HEK293 (cell line): Measurements from ENCODE around the gene ZNF439.
"Not testable (repeated sequence)": the region's sequence is repeated elsewhere in the genome, so short reads cannot be mapped to it uniquely, and the experiment has no call there.

Source experiments
- CTCF ChIA-PET: fragments of 350-600 bp; formaldehyde crosslinking; extraction: SDS; loops from one replicate; lab custom pipeline; 2021; ENCODE audit warnings: antibody characterized with exemption; lab: Yijun Ruan, JAX
- POLR2A ChIA-PET: fragments of 300-600 bp; formaldehyde crosslinking; extraction: SDS; loops from one replicate; lab custom pipeline; 2020; ENCODE audit warnings: antibody characterized with exemption, inconsistent platforms; lab: Yijun Ruan, JAX
- H3K27ac ChIP-seq: fragments of 200-500 bp; sonication (Bioruptor generic); 2 replicates; pipeline ENCODE4 v1.5.1; 2014; ENCODE audit warnings: low read depth, low read length, control low read depth, inconsistent platforms; ENCODE audit errors: extremely low read depth
- H3K36me3 ChIP-seq, 2 experiments: fragments of 200-500 bp in 1 of 2; sonication (Bioruptor generic) in 1 of 2; 1 replicate in 1 of 2; 2 replicates in 1 of 2; pipeline ENCODE4 v1.5.1; 2014 to 2017; ENCODE audit warnings: inconsistent platforms in 2 of 2, low read length in 2 of 2; ENCODE audit not compliant: control insufficient read depth in 2 of 2, insufficient read depth in 1 of 2
- H3K4me1 ChIP-seq: fragments of 200-500 bp; sonication (Bioruptor generic); 2 replicates; pipeline ENCODE4 v1.5.1; 2014; ENCODE audit warnings: mild to moderate bottlenecking, low read length, inconsistent platforms; ENCODE audit not compliant: control insufficient read depth, insufficient read depth
- H3K4me3 ChIP-seq: 2 replicates; pipeline ENCODE4 v1.5.1; 2011; ENCODE audit warnings: low read depth, mild to moderate bottlenecking, control low read depth, low read length, moderate library complexity
- H3K9me3 ChIP-seq: fragments of 200-500 bp; sonication (Bioruptor generic); 2 replicates; pipeline ENCODE4 v1.5.1; 2014; ENCODE audit warnings: low read depth, low read length, inconsistent platforms; ENCODE audit not compliant: control insufficient read depth, insufficient read depth
- GLI4 ChIP-seq: fragments of 450-650 bp; formaldehyde crosslinking; IDR thresholded peaks from 2 replicates; pipeline ENCODE4 v1.5.1; 2016; ENCODE audit warnings: missing biosample characterization, missing genetic modification characterization
- KLF7 ChIP-seq: fragments of 450-650 bp; formaldehyde crosslinking; IDR thresholded peaks from 2 replicates; pipeline ENCODE4 v1.5.1; 2016; ENCODE audit warnings: missing biosample characterization, missing genetic modification characterization, borderline replicate concordance
- PRDM6 ChIP-seq: fragments of 450-650 bp; formaldehyde crosslinking; IDR thresholded peaks from 2 replicates; pipeline ENCODE4 v1.5.1; 2017; ENCODE audit warnings: missing biosample characterization, missing genetic modification characterization
- YY2 ChIP-seq: fragments of 450-650 bp; formaldehyde crosslinking; IDR thresholded peaks from 2 replicates; pipeline ENCODE4 v1.5.1; 2016; ENCODE audit warnings: missing biosample characterization, missing genetic modification characterization
- ZBTB1 ChIP-seq: fragments of 450-650 bp; formaldehyde crosslinking; IDR thresholded peaks from 2 replicates; pipeline ENCODE4 v1.5.1; 2016; ENCODE audit warnings: missing biosample characterization, missing genetic modification characterization
- ZBTB10 ChIP-seq: fragments of 450-650 bp; formaldehyde crosslinking; IDR thresholded peaks from 2 replicates; pipeline ENCODE4 v1.5.1; 2016; ENCODE audit warnings: missing biosample characterization, missing genetic modification characterization
- ZNF10 ChIP-seq: fragments of 450-650 bp; formaldehyde crosslinking; IDR thresholded peaks from 2 replicates; pipeline ENCODE4 v1.5.1; 2017; ENCODE audit warnings: missing biosample characterization, missing genetic modification characterization
- ZNF155 ChIP-seq: fragments of 450-650 bp; formaldehyde crosslinking; IDR thresholded peaks from 2 replicates; pipeline ENCODE4 v1.5.1; 2016; ENCODE audit warnings: missing biosample characterization, missing genetic modification characterization
- ZNF292 ChIP-seq: fragments of 450-650 bp; formaldehyde crosslinking; IDR thresholded peaks from 2 replicates; pipeline ENCODE4 v1.5.1; 2016; ENCODE audit warnings: low read depth, missing biosample characterization, missing genetic modification characterization, borderline replicate concordance
- ZNF544 ChIP-seq: fragments of 450-650 bp; formaldehyde crosslinking; IDR thresholded peaks from 2 replicates; pipeline ENCODE4 v1.5.0; 2017; ENCODE audit warnings: missing biosample characterization, missing genetic modification characterization
- ZNF629 ChIP-seq: fragments of 450-650 bp; formaldehyde crosslinking; IDR thresholded peaks from 2 replicates; pipeline ENCODE4 v1.5.1; 2017; ENCODE audit warnings: missing biosample characterization, missing genetic modification characterization
- ZNF677 ChIP-seq: fragments of 450-650 bp; IDR thresholded peaks from 2 replicates; pipeline ENCODE4 v1.5.0; 2018; ENCODE audit warnings: missing biosample characterization, mild to moderate bottlenecking, missing genetic modification characterization, moderate library complexity
- ZNF692 ChIP-seq: fragments of 450-650 bp; formaldehyde crosslinking; IDR thresholded peaks from 2 replicates; pipeline ENCODE4 v1.5.1; 2016; ENCODE audit warnings: missing biosample characterization, missing genetic modification characterization
- ZNF701 ChIP-seq: fragments of 450-650 bp; formaldehyde crosslinking; IDR thresholded peaks from 2 replicates; pipeline ENCODE4 v1.5.1; 2016; ENCODE audit warnings: missing biosample characterization, missing genetic modification characterization
- ZNF76 ChIP-seq: fragments of 450-650 bp; formaldehyde crosslinking; IDR thresholded peaks from 2 replicates; pipeline ENCODE4; 2016; ENCODE audit warnings: low read depth, missing biosample characterization, missing genetic modification characterization, borderline replicate concordance
- ZSCAN23 ChIP-seq: fragments of 450-650 bp; formaldehyde crosslinking; IDR thresholded peaks from 2 replicates; pipeline ENCODE4 v1.5.1; 2016; ENCODE audit warnings: missing biosample characterization, missing genetic modification characterization

Gene ZNF439

GRCh38 chr19:11887234-11887610 lies 38.7 kb downstream of the ZNF439 start:
- POLR2A ChIA-PET = interaction anchor here (0.8 to 1.1 kb wide), 2 partner anchors 74 to 100 kb away, joined by 3 to 4 read pairs; no protein-coding TSS in a partner anchor
- TF ChIP-seq KLF7 (tag by site-specific recombination) = no peak
- no peak for TF ChIP-seq ZNF544 (tag by site-specific recombination)
- TF ChIP-seq ZNF76 (tag by site-specific recombination) = no peak
- TF ChIP-seq ZNF701 = no peak
- no peak for TF ChIP-seq ZNF677 (tag by site-specific recombination)
- TF ChIP-seq ZNF692 (tag by site-specific recombination) = no peak
- TF ChIP-seq PRDM6 (tag by site-specific recombination) = no peak
- TF ChIP-seq ZBTB10 (tag by site-specific recombination) = no peak
- TF ChIP-seq ZNF155 (tag by site-specific recombination) = no peak
- TF ChIP-seq GLI4 (tag by site-specific recombination) = no peak
- TF ChIP-seq ZNF292 (tag by site-specific recombination) = no peak
- TF ChIP-seq ZNF10 (tag by site-specific recombination) = no peak
- no peak for TF ChIP-seq YY2
- no peak overlapping the region for H3K27ac ChIP-seq
- H3K9me3 ChIP-seq = no peaks in the 10 kb centered on the region
- no peak overlapping the region for H3K4me3 ChIP-seq
- H3K4me1 ChIP-seq = no peaks in the 10 kb centered on the region
- CTCF ChIA-PET = interaction anchor here (1.0 to 1.3 kb wide), 2 partner anchors 90 to 102 kb away, joined by 3 to 4 read pairs; no protein-coding TSS in a partner anchor
- no peaks in the 10 kb centered on the region for H3K36me3 ChIP-seq

- POLR2A ChIA-PET = interaction anchor here (0.8 to 1.1 kb wide), 2 partner anchors 75 to 99 kb away, joined by 3 to 4 read pairs; no protein-coding TSS in a partner anchor
- CTCF ChIA-PET = interaction anchor here (0.7 to 1.3 kb wide), 3 partner anchors 19 to 101 kb away, joined by 3 to 4 read pairs (median 3); no protein-coding TSS in a partner anchor
- TF ChIP-seq ZBTB1 (tag by site-specific recombination) (no peak), ZSCAN23 (no peak), YY2 (no peak), ZNF629 (no peak)
- no peak within 1 kb of the TSS for H3K27ac ChIP-seq
- H3K36me3 ChIP-seq = no peaks in the 10 kb centered on the region
- H3K4me1 ChIP-seq = no peaks in the 10 kb centered on the region
- peak within 1 kb of the TSS; percentile 52 for H3K4me3 ChIP-seq
- no peaks in the 10 kb centered on the region for H3K9me3 ChIP-seq
Observed at GRCh38 chr19:11887611-11888531, 39.3 kb downstream of the ZNF439 start, which contains the start of gene ZNF69. Gene ZNF69, plus strand, starts transcription at chr19:11887782. Its CDS starts 142 bp downstream, at chr19:11887924.

- CTCF ChIA-PET, H3K9me3 ChIP-seq, H3K4me3 ChIP-seq, H3K36me3 ChIP-seq, H3K4me1 ChIP-seq, H3K27ac ChIP-seq, POLR2A ChIA-PET: not testable (repeated sequence)
Observed at GRCh38 chr19:11889901-11890300, 41.4 kb downstream of the ZNF439 start.
